T1000 (cell line): ENCODE data around the gene RIBC2.

ENCODE experiments used
- DNase-seq: peaks from one replicate; lab custom pipeline; 2025; ENCODE audit warnings: mixed read lengths; lab: John Stamatoyannopoulos, UW

Gene RIBC2

DNA sequence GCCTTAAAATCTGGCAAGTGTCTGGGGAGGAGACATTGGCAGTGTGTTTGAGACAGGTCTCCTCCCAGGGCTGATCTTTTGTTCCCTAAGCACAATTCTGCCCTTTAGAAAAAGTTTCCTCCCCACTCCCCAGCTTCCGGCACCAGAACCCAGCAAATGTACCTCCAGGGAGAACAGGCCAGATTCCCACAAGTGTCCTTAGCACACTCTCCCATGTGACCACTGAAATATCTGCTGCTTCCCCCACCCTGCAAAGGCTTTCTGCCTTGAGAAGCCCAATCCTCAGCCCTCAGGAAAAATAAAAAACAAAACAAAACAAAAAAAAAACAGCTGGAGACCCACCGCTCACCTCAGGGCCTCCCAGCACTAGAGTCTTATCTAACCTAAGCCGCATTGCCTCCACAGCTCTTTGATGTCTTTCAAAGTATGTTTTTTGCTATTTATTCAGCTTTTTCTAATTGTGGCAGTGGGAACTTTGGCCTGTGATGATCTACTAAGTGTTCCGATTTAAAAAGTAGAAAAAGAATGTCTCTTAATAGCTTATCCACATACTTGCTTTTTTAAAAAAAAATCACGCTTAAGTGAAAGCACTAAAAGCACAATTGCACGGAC lies 60.2 kb downstream of the RIBC2 start:
- DNase-seq: no peak

DNA sequence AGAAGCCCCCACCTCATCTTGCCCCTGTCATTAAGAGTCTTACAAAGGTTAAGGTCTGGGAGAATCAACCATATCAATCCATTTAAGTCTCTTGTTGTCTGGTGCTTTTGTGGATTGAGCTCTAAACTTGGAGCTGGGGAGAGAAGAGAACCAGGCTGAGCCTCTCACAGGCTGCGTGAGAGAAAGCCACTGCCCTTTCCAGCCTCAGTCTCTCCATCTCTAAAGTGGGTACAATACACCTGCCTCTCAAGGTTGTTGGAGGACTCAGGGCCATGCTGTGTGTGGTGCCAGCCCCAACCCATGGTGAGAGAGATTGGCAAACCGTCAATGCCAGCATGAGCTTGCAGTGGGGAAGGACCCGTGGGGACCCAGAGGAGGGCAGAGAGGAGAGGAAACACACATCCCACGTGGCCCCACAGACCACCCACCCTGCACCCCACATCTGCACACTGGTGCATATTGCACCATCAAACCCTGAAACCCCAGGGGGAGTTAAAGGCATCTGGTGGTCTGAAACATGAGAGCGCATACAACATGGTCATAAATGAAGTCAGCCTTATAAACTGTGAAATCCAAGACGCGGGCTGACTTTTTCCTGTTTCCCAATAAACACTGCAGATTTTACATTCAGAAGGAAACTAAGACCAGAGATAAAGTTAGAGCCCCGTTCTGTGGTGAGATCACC lies 61.7 kb downstream of the RIBC2 start:
- no peak for DNase-seq

DNA sequence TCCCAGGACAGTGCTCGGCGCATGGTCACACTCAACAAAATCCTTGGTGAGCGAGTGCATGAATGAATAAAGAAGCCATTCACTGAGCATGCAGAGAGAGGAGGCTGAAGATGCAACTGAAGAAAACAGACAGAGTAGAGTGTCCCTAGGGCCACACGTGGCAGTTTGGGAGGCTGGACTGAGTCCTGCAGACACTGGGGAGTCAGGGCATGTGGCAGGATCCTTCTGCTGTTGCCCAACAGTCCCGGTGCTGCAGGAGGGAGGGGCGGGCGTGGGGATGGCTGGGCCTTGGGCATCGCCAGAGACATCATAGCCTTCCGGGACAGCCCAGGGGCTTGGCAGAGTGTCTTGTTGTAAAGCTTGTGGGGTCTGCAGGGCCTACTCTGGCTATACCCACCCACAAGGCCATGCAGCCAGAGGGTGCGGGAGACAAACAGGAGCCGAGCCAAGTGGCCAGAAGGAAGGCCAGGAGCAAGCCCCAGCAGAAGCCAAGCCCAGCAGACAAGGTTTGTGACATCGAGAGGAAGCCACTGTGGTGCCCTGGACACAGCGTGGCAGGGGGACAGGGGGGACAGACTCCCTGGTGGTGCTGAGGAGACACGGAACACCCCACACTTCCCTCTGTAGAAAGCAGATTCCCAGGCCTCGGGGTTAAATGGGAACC lies 62.5 kb downstream of the RIBC2 start:
- no peak for DNase-seq

DNA sequence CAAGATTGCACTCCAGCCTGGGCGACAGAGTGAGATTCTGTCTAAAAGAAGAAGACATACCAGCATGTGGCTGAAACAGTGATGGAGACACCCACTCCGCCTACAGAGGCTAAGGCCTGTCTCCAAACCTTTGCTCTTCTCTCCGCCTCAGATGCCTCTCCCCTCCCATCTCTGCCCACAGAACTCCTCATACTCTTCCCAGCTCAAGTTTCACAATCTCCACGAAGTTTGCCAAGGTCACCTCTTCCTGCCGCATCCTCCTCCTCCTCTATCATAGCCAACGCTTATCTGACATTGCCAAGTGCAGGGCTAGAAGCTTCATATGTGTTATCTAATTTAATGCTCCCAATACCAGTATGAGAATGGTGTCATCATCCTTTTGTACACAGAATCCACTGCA lies 63.3 kb downstream of the RIBC2 start:
- DNase-seq: no peak

DNA sequence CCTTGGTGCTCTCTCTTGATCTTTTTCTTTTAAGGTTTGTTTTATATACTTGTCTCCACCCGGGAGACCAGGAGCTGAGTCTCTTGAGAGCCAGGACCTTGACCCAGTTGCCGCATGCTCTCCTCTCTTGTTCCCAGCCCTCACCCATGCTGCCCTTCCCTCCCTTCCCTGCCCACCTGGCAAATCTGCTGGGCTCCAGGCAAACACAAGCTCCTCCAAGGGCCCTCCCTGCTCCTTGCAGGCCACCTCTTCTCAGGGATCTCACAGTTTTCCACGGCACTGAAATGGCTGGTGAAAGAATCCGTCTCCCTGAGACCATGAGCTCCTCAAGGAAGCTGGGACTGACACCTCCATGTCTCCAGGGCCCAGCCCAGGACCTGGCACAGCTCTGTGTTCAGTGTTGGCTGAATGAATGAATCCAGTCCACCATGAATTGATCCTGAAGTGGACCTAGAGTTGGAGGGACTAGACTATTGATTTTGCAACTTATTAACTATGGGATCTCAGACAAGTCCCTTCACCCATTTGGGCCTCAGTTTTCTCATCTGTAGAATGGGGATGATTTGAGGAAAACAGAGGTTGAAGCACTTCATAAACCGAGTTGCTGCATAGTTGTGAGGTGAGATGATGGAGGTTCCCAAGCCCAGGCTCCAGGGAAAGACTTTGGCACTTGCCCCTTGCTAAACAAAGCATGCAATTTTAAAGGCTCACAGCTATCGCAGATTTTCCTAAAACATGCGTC lies 64.0 kb downstream of the RIBC2 start:
- DNase-seq: no peak

DNA sequence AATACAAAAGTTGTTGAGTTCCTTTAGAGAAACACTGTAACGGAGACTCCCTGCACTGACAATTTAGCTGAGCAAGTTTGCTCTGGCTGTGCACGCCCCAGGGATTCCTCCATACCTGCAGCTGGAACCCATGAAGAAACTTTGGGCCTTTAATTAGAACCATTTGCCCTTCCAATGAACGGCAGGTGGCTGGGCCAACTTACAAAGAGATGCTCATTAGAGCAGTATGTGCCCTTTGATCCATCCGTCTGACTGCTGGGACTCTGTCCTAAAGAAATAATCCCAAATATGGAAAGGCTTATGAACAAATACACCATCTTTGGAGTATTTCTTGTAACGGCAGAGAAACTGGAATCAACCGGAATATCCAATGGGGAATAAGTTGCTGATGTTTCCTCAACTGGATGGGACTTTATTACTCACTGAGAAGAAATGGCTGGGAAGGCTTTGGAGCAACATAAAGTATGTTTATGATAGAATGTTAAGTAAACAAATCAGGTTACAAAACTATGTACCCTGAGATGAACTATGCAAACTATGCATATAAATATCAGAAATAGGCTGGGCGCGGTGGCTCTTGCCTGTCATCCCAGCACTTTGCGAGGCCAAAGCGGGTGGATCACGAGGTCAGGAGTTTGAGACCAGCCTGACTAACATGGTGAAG lies 64.7 kb downstream of the RIBC2 start:
- peak; percentile 15 for DNase-seq

DNA sequence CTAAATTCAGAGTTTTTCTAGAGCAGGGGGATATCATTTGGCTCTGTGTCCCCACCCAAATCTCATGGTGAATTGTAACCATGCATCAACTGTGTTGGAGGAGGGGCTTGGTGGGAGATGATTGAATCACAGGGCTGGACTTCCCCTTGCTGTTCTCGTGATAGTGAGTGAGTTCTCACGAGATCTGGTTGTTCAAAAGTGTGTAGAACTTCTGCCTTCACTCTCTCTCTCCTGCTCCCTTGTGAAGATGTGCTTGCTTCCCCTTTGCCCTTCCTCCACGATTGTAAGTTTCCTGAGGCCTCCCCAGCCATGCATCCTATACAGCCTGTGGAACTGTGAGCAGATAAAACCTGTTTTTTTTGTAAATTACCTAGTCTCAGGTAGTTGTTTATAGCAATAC lies 67.2 kb downstream of the RIBC2 start:
- no peak for DNase-seq

DNA sequence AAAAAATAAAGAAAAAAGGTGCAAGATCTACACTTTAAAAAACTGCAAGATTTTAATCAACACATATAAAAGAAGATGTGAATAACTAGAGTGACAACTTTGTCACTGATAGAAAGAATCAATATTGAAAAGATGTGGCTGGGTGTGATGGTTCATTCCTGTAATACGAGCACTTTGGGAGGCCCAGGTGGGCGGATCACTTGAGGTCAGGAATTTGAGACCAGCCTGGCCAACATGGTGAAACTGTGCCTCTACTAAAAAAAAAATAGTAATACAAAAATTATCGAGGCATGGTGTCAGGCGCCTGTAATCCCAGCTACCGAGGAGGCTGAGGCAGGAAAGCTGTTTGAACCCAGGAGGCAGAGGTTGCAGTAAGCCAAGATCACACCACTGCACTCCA lies 68.2 kb downstream of the RIBC2 start:
- DNase-seq: no peak
